SU-DHL-6 (cell line): ENCODE results near the gene PHACTR1.

Source experiments
- H2AFZ ChIP-seq: fragments of 200-600 bp; sonication (generic); 2 replicates; pipeline ENCODE4 v1.6.1; 2014; ENCODE audit warnings: low read depth, mild to moderate bottlenecking, moderate library complexity, mixed read lengths, antibody characterized with exemption, low read length; ENCODE audit not compliant: severe bottlenecking
- H3F3A ChIP-seq: fragments of 200-600 bp; shearing (Covaris generic); 2 replicates; pipeline ENCODE4 v1.6.0; 2016; ENCODE audit warnings: antibody characterized with exemption, mild to moderate bottlenecking; ENCODE audit not compliant: insufficient read depth
- H3K27ac ChIP-seq: fragments of 200-600 bp; sonication (generic); 2 replicates; pipeline ENCODE4 v1.5.1; 2016; ENCODE audit warnings: low read depth, mild to moderate bottlenecking, low read length, moderate library complexity, mixed read lengths
- H3K27me3 ChIP-seq: fragments of 200-600 bp; sonication (generic), shearing (Covaris generic); 2 replicates; pipeline ENCODE4 v1.6.0; 2014; ENCODE audit warnings: mild to moderate bottlenecking, low read length
- H3K36me3 ChIP-seq: fragments of 200-600 bp; sonication (generic); 2 replicates; pipeline ENCODE4 v1.6.1; 2014; ENCODE audit warnings: mild to moderate bottlenecking, low read length, mixed read lengths
- H3K4me2 ChIP-seq: fragments of 300-600, 200-600 bp; shearing (Covaris generic), sonication (generic); 2 replicates; pipeline ENCODE4 v1.6.0; 2014; ENCODE audit warnings: low read length, low read depth, mild to moderate bottlenecking; ENCODE audit not compliant: poor library complexity, severe bottlenecking
- H3K4me3 ChIP-seq: fragments of 200-600 bp; sonication (generic); 2 replicates; pipeline ENCODE4 v1.5.1; 2014; ENCODE audit warnings: antibody characterized with exemption, low read length, mild to moderate bottlenecking, mixed read lengths; ENCODE audit not compliant: insufficient read depth, poor library complexity, severe bottlenecking
- H3K79me2 ChIP-seq: fragments of 200-600 bp; sonication (generic); 2 replicates; pipeline ENCODE4 v1.6.1; 2014; ENCODE audit warnings: mild to moderate bottlenecking, low read length, moderate library complexity; ENCODE audit not compliant: insufficient read depth
- H3K9ac ChIP-seq: fragments of 200-600 bp; sonication (generic); 2 replicates; pipeline ENCODE4 v1.7.0; 2014; ENCODE audit warnings: mild to moderate bottlenecking, low read length
- H3K9me2 ChIP-seq: fragments of 200-600 bp; sonication (generic); replicated peaks from 2 replicates; pipeline ENCODE4 v1.6.1; 2014; ENCODE audit warnings: low read length; ENCODE audit not compliant: insufficient read depth
- H3K9me3 ChIP-seq: fragments of 200-600 bp; sonication (generic); 2 replicates; pipeline ENCODE4 v1.6.1; 2014; ENCODE audit warnings: low read length, mixed read lengths; ENCODE audit not compliant: insufficient read depth
- H4K20me1 ChIP-seq: fragments of 200-600 bp; sonication (generic); 2 replicates; pipeline ENCODE4 v1.6.1; 2014; ENCODE audit warnings: low read depth, mild to moderate bottlenecking, antibody characterized with exemption, low read length, moderate library complexity, mixed read lengths
- EZH2phosphoT487 ChIP-seq: fragments of 200-600 bp; sonication (generic), shearing (Covaris generic); conservative IDR thresholded peaks from 2 replicates; pipeline ENCODE4 v1.6.1; 2018; ENCODE audit warnings: mild to moderate bottlenecking, antibody characterized with exemption, low read length, moderate library complexity, mixed read lengths
- TF ChIP-seq, protein P1 (sequence below): fragments of 200-600 bp; sonication (generic); IDR thresholded peaks from one replicate; pipeline ENCODE4 v1.5.1; 2017; ENCODE audit warnings: antibody characterized with exemption, mild to moderate bottlenecking, low read length, moderate library complexity; ENCODE audit not compliant: insufficient read depth, poor library complexity, severe bottlenecking

Gene PHACTR1

DNA sequence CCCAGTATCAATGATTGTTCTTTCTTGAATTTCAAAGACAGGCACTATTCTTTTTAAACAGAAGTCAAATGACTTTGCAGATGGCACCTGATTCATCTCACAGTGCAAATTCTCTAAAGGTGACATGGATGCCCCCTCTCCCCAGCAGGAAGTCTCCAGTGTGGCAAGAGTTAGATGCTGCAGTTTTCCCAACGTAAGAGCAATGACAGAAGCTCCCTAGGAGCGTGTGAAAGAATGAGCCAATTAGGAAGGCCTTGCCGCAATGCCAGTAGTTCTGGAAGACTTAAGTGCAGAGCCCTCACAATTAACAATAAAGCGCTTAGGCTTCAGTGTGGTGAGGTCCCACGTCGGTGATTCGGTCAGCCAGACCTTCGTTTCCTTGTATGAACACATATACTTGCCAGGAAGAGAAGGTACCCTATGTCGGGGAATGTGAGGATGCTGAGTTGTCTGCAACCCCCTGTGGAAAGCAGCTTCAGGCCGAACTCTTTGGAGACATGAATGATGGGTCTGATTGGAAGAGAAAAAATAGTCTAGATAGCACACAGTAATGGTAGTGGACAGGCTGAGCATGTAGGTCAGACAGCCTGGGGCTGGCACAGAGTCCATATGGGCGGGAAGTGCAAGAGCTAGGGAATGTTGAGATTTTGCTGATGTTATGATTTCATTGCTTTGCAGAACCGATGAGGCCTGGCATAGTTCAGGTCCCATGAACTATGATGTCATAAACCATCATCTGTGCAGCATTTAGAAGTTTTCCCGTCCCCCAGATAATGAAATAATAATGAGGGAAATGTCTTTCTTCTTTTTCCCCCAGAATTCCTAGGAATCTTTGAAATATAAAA lies 132.6 kb downstream of the PHACTR1 start:
- Histone ChIP-seq H3K9me3 (no peaks in the 10 kb centered on the region), H3K9ac (no peak overlapping the region), H3K4me3 (no peak overlapping the region), H3K9me2 (no peaks in the 10 kb centered on the region), H2AFZ (no peak overlapping the region), H3K36me3 (no peaks in the 10 kb centered on the region), H3F3A (no peaks in the 10 kb centered on the region), H4K20me1 (no peaks in the 10 kb centered on the region), H3K27ac (no peak overlapping the region), H3K4me2 (no peak overlapping the region), H3K79me2 (no peaks in the 10 kb centered on the region), H3K27me3 (no peaks in the 10 kb centered on the region)
- TF ChIP-seq, protein P1, sequence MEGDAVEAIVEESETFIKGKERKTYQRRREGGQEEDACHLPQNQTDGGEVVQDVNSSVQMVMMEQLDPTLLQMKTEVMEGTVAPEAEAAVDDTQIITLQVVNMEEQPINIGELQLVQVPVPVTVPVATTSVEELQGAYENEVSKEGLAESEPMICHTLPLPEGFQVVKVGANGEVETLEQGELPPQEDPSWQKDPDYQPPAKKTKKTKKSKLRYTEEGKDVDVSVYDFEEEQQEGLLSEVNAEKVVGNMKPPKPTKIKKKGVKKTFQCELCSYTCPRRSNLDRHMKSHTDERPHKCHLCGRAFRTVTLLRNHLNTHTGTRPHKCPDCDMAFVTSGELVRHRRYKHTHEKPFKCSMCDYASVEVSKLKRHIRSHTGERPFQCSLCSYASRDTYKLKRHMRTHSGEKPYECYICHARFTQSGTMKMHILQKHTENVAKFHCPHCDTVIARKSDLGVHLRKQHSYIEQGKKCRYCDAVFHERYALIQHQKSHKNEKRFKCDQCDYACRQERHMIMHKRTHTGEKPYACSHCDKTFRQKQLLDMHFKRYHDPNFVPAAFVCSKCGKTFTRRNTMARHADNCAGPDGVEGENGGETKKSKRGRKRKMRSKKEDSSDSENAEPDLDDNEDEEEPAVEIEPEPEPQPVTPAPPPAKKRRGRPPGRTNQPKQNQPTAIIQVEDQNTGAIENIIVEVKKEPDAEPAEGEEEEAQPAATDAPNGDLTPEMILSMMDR = no peak
- TF ChIP-seq EZH2phosphoT487 = no peak

DNA sequence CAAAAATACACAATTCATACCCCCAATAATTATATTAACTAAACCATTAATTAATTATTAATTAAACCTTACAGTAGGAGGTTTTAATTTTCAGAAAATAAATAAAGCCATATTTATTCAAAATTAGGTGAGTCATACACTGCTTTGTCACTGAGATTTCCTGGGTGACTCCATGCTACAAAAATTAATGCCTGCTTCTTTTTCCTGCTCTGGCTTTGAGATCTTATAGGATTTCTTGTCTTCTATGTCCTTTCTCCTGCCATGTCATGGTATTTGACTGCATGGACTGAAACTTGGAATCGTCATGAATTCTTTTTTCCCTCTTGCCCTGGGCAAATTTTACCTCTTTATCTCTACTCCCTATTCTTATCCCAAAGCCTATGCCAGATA lies 133.2 kb downstream of the PHACTR1 start:
- no peaks in the 10 kb centered on the region for H4K20me1 ChIP-seq
- no peaks in the 10 kb centered on the region for H3K36me3 ChIP-seq
- H3K79me2 ChIP-seq = no peaks in the 10 kb centered on the region
- H3K27me3 ChIP-seq = no peaks in the 10 kb centered on the region
- no peaks in the 10 kb centered on the region for H3F3A ChIP-seq
- no peak overlapping the region for H3K27ac ChIP-seq
- no peaks in the 10 kb centered on the region for H3K9me2 ChIP-seq
- TF ChIP-seq, protein P1 = no peak
- TF ChIP-seq EZH2phosphoT487 = no peak
- no peak overlapping the region for H3K4me3 ChIP-seq
- no peaks in the 10 kb centered on the region for H3K9me3 ChIP-seq
- no peak overlapping the region for H2AFZ ChIP-seq
- H3K9ac ChIP-seq = no peak overlapping the region
- H3K4me2 ChIP-seq = no peak overlapping the region

DNA sequence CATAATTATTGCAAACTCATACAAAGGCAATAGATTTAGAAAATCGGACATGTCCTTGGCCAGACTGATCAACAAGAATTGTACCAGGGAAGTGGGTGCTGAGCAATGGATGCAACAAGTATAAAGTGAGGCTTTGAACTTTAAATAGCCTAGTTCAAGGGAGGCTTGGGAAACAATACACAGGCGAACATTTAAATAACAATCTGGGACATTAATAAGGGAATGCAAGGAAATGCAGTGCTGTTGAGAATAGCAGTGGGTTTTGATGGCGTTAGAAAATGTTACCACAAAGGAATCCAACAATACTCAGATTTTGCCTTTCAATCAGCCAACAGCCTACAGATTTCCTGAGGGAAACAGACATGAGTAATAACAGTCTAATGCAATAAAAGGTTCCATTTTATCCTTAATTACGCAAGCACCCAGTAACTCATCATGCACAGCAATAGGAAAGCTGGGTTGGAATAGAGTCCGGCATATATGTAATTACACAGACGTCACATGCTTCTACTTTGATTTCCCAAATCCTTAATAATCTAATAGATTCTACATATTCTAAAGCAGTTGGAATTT lies 134.6 kb downstream of the PHACTR1 start:
- Histone ChIP-seq H4K20me1 (no peaks in the 10 kb centered on the region), H2AFZ (no peak overlapping the region), H3K9me3 (no peaks in the 10 kb centered on the region), H3K27ac (no peak overlapping the region), H3K79me2 (no peaks in the 10 kb centered on the region), H3K9ac (no peak overlapping the region), H3K27me3 (no peaks in the 10 kb centered on the region), H3F3A (no peaks in the 10 kb centered on the region), H3K9me2 (no peaks in the 10 kb centered on the region), H3K36me3 (no peaks in the 10 kb centered on the region), H3K4me3 (no peak overlapping the region), H3K4me2 (no peak overlapping the region)
- TF ChIP-seq EZH2phosphoT487 = no peak
- TF ChIP-seq, protein P1 = no peak
